ENCODE measurements around the gene AKR1A1. TPM values are rescaled to one million over a fixed set of nuclear protein-coding genes. Genes with fewer than 3 reads are reported as not detected.
"Not testable (repeated sequence)": the region's sequence is repeated elsewhere in the genome, so short reads cannot be mapped to it uniquely, and the experiment has no call there.

AKR1A1 gene
- total RNA-seq, 1 donor from 2014 or later, result 177 TPM

- no peak for TF ChIP-seq CTCF (IDR thresholded peaks at IDR 0.05; ENCODE audit: unreplicated experiment)
- H3K36me3 Mint-ChIP-seq, result no peaks in the 10 kb centered on the region
- no peaks in the 10 kb centered on the region for H3K9me3 Mint-ChIP-seq
- H3K4me3 Mint-ChIP-seq, result peak overlapping the region; percentile 94
- peaks cover 20% of the 10 kb centered on the region for H3K27me3 Mint-ChIP-seq (ENCODE audit: low read depth)
- no peak for DNase-seq (ENCODE audit: low spot score in 2 of 2, unreplicated experiment in 2 of 2)
- H3K4me1 Mint-ChIP-seq, result peaks cover 31% of the 10 kb centered on the region
- peak overlapping the region; percentile 91 for H3K27ac Mint-ChIP-seq
Measured at GRCh38 chr1:45522324-45523104, 28.1 kb upstream of the AKR1A1 start.

GRCh38 chr1:45523516-45523915 is 27.1 kb upstream of the AKR1A1 start:
- H3K4me1 Mint-ChIP-seq, result peaks cover 31% of the 10 kb centered on the region
- H3K27ac Mint-ChIP-seq; H3K36me3 Mint-ChIP-seq; DNase-seq (ENCODE audit: low spot score in 2 of 2, unreplicated experiment in 2 of 2); H3K4me3 Mint-ChIP-seq; H3K9me3 Mint-ChIP-seq: not testable (repeated sequence)
- peaks cover 26% of the 10 kb centered on the region for H3K27me3 Mint-ChIP-seq (ENCODE audit: low read depth)

DNA sequence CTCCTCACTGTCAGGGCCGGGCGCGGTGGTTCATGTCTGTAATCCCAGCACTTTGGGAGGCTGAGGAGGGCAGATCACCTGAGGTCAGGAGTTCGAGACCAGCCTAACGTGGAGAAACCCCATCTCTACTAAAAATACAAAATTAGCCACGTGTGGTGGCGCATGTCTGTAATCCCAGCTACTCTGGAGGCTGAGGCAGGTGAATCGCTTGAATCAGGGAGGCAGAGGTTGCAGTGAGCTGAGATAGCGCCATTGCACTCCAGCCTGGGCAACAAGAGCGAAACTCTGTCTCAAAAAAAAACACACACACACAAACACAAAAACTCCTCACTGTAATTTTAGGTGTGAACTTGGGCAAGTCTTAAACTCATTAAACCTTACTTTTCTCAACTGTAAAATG is 26.7 kb upstream of the AKR1A1 start:
- peaks cover 27% of the 10 kb centered on the region for H3K4me1 Mint-ChIP-seq
- DNase-seq (ENCODE audit: low spot score in 2 of 2, unreplicated experiment in 2 of 2); H3K9me3 Mint-ChIP-seq; H3K27ac Mint-ChIP-seq; H3K4me3 Mint-ChIP-seq; H3K36me3 Mint-ChIP-seq: not testable (repeated sequence)
- H3K27me3 Mint-ChIP-seq (ENCODE audit: low read depth), result peaks cover 30% of the 10 kb centered on the region

DNA sequence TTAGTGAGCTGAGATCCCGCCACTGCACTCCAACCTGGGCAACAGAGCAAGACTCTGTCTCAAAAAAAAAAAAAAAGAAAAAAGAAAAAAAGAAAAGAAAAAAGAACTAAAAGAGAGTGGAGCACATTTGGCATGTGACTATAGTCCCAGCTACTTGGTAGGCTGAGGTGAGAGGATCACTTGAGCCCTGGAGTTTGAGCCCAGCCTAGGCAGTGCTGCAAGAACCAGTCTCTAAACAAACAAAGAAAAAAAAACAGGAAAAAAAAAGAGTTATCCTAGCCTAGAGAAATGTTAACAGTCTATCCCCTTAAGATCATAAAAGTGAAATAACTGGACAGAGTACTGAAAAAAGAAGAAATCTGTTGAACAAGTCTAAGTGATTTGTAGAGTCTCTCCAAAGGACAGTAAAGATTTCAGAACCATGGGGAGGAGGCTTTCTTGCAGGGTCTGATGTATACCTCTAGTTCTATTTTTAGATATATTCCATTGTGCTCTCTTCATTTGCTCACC is 24.4 kb upstream of the AKR1A1 start:
- H3K27me3 Mint-ChIP-seq (ENCODE audit: low read depth), result peaks cover 45% of the 10 kb centered on the region
- peaks cover 19% of the 10 kb centered on the region for H3K4me1 Mint-ChIP-seq
- H3K4me3 Mint-ChIP-seq, result no peak overlapping the region
- no peak for DNase-seq (ENCODE audit: low spot score in 2 of 2, unreplicated experiment in 2 of 2)
- TF ChIP-seq CTCF (IDR thresholded peaks at IDR 0.05; ENCODE audit: unreplicated experiment), result no peak
- no peaks in the 10 kb centered on the region for H3K9me3 Mint-ChIP-seq
- no peak overlapping the region for H3K27ac Mint-ChIP-seq
- no peaks in the 10 kb centered on the region for H3K36me3 Mint-ChIP-seq

DNA sequence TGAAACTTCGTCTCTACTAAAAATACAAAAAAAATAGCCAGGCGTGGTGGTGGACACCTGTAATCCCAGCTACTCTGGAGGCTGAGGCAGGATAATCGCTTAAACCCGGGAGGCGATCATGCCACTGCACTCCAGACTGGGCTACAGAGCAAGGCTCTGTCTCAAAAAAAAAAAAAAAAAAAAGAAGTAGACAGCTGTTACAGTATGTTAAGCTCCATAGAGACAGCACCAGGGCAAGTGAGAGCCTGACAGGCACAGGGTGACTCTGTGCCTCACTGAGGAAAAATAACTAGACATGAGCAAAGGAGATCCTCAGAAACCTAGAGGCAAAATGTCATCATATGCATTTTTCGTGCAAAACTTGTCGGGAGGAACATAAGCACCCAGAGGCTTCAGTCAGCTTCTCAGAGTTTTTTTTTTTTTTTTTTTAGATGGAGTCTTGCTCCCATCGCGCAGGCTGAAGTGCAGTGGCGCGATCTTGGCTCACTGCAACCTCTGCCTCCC is 19.9 kb upstream of the AKR1A1 start:
- Mint-ChIP-seq H3K27me3 (ENCODE audit: low read depth) (peaks cover 66% of the 10 kb centered on the region), H3K9me3 (no peaks in the 10 kb centered on the region), H3K4me1 (peaks cover 7% of the 10 kb centered on the region), H3K4me3 (no peak overlapping the region), H3K36me3 (no peaks in the 10 kb centered on the region), H3K27ac (no peak overlapping the region)
- no peak for DNase-seq (ENCODE audit: low spot score in 2 of 2, unreplicated experiment in 2 of 2)
- TF ChIP-seq CTCF (IDR thresholded peaks at IDR 0.05; ENCODE audit: unreplicated experiment), result no peak

DNA sequence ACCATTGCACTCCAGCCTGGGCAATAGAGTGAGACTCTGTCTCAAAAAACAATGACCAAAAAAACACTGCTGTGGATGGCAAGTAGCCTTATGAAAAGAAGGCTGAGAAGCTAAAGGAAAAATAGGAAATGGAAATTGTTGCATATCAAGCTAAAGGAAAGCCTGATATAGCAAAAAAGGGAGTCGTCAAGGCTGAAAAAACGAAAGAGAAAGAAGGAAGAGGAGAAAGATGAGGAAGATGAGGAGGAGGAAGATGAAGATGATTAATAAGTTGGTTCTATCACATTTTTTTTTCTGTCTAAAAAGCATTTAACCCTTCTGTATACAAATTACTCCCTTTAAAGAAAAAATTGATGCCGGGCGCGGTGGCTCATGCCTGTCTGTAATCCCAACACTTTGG is 18.8 kb upstream of the AKR1A1 start:
- DNase-seq (ENCODE audit: low spot score in 2 of 2, unreplicated experiment in 2 of 2), result no peak
- H3K36me3 Mint-ChIP-seq, result no peaks in the 10 kb centered on the region
- H3K4me1 Mint-ChIP-seq, result peaks cover 7% of the 10 kb centered on the region
- H3K27me3 Mint-ChIP-seq (ENCODE audit: low read depth), result peaks cover 68% of the 10 kb centered on the region
- no peaks in the 10 kb centered on the region for H3K9me3 Mint-ChIP-seq
- no peak for TF ChIP-seq CTCF (IDR thresholded peaks at IDR 0.05; ENCODE audit: unreplicated experiment)
- no peak overlapping the region for H3K4me3 Mint-ChIP-seq
- H3K27ac Mint-ChIP-seq, result no peak overlapping the region
